H1 (cell line): ENCODE data around the gene RPLP2. TPM values are rescaled to one million over a fixed set of nuclear protein-coding genes. Genes with fewer than 3 reads are reported as not detected.

Experiments
- BRCA1 ChIP-seq: IDR thresholded peaks from 2 replicates; pipeline ENCODE4 v1.6.1; 2012; ENCODE audit warnings: low read depth, low read length, improper control_type of control experiment
- CREB1 ChIP-seq: IDR thresholded peaks from 2 replicates; pipeline ENCODE4 v1.6.1; 2012; ENCODE audit warnings: inconsistent platforms
- JUN ChIP-seq: IDR thresholded peaks from 2 replicates; pipeline ENCODE4 v1.6.1; 2011; ENCODE audit warnings: low read depth, mild to moderate bottlenecking, improper control_type of control experiment, low read length
- JUND ChIP-seq: IDR thresholded peaks from 2 replicates; pipeline ENCODE4 v1.6.1; 2011; ENCODE audit warnings: mild to moderate bottlenecking, improper control_type of control experiment, low read length
- KDM1A ChIP-seq: fragments of 200-600, 300-600 bp; sonication (generic); IDR thresholded peaks from 2 replicates; pipeline ENCODE4 v1.7.1; 2016; ENCODE audit warnings: mild to moderate bottlenecking, low read length, borderline replicate concordance
- KDM4A ChIP-seq: IDR thresholded peaks from one replicate; pipeline ENCODE4 v1.7.1; 2012; ENCODE audit warnings: low read depth, mild to moderate bottlenecking, moderate library complexity, low read length, inconsistent platforms; ENCODE audit not compliant: severe bottlenecking
- MAFK ChIP-seq: IDR thresholded peaks from 2 replicates; pipeline ENCODE4 v1.6.1; 2012; ENCODE audit warnings: low read depth, mild to moderate bottlenecking, improper control_type of control experiment, low read length
- RFX5 ChIP-seq: IDR thresholded peaks from 2 replicates; pipeline ENCODE4 v1.6.1; 2011; ENCODE audit warnings: low read depth, low read length, improper control_type of control experiment, borderline replicate concordance
- RNF2 ChIP-seq: fragments of 200-900, 300-1000 bp; sonication (generic); IDR thresholded peaks from 2 replicates; pipeline ENCODE4 v1.7.1; 2016; ENCODE audit warnings: borderline replicate concordance, low read depth, mild to moderate bottlenecking, antibody characterized with exemption, low read length; ENCODE audit not compliant: poor library complexity, severe bottlenecking; ENCODE audit errors: missing control alignments
- SRF ChIP-seq: IDR thresholded peaks from 2 replicates; pipeline ENCODE4 v1.6.1; 2011; ENCODE audit warnings: mild to moderate bottlenecking, low read depth, low read length, moderate library complexity
- SUZ12 ChIP-seq: fragments of 200-600 bp; sonication (generic); IDR thresholded peaks from 2 replicates; pipeline ENCODE4 v1.6.1; 2012; ENCODE audit warnings: mild to moderate bottlenecking, inconsistent platforms, low read length, moderate library complexity, mixed read lengths
- ZNF274 ChIP-seq: IDR thresholded peaks from 2 replicates; pipeline ENCODE4 v1.7.0; 2012; ENCODE audit warnings: low read length, borderline replicate concordance; ENCODE audit errors: extremely low read depth
- polyA plus RNA-seq, 7 experiments: library from polyadenylated mRNA; depleted of rRNA in 3 of 7; stranded (reverse) in 5 of 7; unstranded in 2 of 7; fragments of >200 nt in 5 of 7; fragments of 200-250 nt in 2 of 7; gene quantifications; 1 replicate in 5 of 7; 2 replicates in 1 of 7; 4 replicates in 1 of 7; pipeline versions ENCODE4 v1.2.1 to v1.2.3, GENCODE V29; 2011 to 2013; ENCODE audit warnings: missing spikeins in 2 of 7, mixed read lengths in 2 of 7
- total RNA-seq: library from RNA; stranded (reverse); fragmentation: NEBNext Ultra II Directional; extraction: Animal tissue kit (Norgen Biotek cat#: 25700); gene quantifications from 2 replicates; pipeline ENCODE4 v1.2.1, GENCODE V29; 2021

The RPLP2 gene
- total and polyA plus RNA-seq, 2 of the 8 experiments (the other 6 are each of a cell fraction or from before 2014, with no cell fraction given) = 1,789 to 2,106 TPM

GRCh38 chr11:849104-849824, 39.5 kb downstream of the RPLP2 start (continued):
- no peak for TF ChIP-seq SRF
- TF ChIP-seq CREB1 = no peak
- no peak for TF ChIP-seq SUZ12
- no peak for TF ChIP-seq ZNF274
- TF ChIP-seq JUN = no peak
- no peak for TF ChIP-seq BRCA1
- peak; percentile 62 for TF ChIP-seq KDM4A
- TF ChIP-seq RFX5 = no peak
- TF ChIP-seq KDM1A = no peak
- no peak for TF ChIP-seq JUND
- TF ChIP-seq MAFK = no peak
- TF ChIP-seq RNF2 = no peak
